NB4 (cell line): Measurements from ENCODE around the gene MGME1.

Source experiments
- DNase-seq: peaks from one replicate; pipeline ENCODE4 v3.0.0; 2010; ENCODE audit warnings: low read depth
- H3K4me3 ChIP-seq: one replicate; pipeline ENCODE4 v1.5.1; 2011; ENCODE audit warnings: mild to moderate bottlenecking, low read depth, low read length, moderate library complexity
- MYC ChIP-seq: IDR thresholded peaks from 2 replicates; pipeline ENCODE4 v1.6.1; 2011; ENCODE audit warnings: low read depth, low read length
- POLR2A ChIP-seq: IDR thresholded peaks from 2 replicates; pipeline ENCODE4 v1.6.1; 2011; ENCODE audit warnings: mild to moderate bottlenecking; ENCODE audit not compliant: insufficient read length; ENCODE audit errors: extremely low read depth
- TF ChIP-seq, protein P1 (sequence below): IDR thresholded peaks from one replicate; pipeline ENCODE4 v1.5.1; 2012; ENCODE audit warnings: low read depth, low read length
- TF ChIP-seq, protein P2 (sequence below): IDR thresholded peaks from 2 replicates; pipeline ENCODE4 v1.6.1; 2011; ENCODE audit warnings: low read depth, low read length

The MGME1 gene

DNA sequence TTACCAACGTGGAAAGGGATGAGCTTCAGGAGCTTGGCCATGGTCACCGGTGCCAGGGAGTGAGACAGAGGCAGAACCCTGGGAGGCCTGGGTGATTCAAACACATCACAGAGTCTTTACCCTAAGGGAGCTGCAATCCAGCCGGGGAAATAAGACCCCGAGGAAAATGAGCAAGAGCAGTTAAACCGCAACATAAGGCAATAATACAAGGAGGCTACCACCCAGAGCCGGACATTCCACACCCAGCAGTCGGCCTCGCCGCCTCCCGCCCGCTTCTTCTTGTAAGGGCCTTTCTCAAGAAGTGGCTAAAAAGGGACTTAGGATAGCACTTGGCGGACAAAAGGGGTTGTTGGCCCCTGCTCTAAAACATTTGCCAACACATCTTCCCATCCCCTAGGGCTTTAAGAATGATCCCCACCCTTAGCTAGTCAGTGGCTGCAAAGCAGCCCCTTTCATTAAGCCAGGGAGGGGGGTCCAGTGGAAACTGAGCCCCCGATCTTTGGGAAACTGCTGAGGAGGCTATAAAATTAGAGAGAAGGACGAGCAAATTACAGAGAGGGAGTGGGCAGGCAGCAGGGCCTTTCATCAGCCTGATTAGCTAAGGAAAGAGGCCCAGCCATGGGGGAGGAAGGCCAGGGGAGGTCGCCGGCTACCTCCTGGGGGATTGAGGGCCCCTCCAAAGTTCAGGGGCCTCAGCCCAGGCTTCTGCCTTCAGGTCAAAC, 34.5 kb upstream of the MGME1 start:
- no peak overlapping the region for H3K4me3 ChIP-seq
- TF ChIP-seq, protein P1, sequence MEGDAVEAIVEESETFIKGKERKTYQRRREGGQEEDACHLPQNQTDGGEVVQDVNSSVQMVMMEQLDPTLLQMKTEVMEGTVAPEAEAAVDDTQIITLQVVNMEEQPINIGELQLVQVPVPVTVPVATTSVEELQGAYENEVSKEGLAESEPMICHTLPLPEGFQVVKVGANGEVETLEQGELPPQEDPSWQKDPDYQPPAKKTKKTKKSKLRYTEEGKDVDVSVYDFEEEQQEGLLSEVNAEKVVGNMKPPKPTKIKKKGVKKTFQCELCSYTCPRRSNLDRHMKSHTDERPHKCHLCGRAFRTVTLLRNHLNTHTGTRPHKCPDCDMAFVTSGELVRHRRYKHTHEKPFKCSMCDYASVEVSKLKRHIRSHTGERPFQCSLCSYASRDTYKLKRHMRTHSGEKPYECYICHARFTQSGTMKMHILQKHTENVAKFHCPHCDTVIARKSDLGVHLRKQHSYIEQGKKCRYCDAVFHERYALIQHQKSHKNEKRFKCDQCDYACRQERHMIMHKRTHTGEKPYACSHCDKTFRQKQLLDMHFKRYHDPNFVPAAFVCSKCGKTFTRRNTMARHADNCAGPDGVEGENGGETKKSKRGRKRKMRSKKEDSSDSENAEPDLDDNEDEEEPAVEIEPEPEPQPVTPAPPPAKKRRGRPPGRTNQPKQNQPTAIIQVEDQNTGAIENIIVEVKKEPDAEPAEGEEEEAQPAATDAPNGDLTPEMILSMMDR, result no peak
- TF ChIP-seq MYC, result no peak
- no peak for TF ChIP-seq POLR2A
- TF ChIP-seq, protein P2, sequence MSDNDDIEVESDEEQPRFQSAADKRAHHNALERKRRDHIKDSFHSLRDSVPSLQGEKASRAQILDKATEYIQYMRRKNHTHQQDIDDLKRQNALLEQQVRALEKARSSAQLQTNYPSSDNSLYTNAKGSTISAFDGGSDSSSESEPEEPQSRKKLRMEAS, result no peak
- no peak for DNase-seq

DNA sequence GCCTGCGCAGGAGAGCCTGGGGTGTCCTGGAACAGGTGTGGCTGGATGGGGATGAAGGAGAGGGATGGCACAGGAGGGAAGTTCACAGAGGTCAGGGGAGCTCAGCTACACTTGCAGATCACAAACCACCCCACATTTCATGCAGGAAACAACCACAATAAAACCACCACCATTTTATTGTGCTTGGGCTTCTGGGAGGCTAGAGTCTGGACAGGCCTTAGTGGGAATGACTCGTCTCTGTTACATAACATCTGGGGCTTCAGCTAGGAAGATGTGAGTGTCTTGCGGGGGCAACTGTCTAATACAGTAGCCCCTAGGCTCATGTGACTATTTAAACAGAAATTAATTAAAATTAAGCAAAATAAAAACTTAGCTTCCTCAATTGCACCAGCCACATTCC, 33.6 kb upstream of the MGME1 start:
- DNase-seq, result peak; percentile 76
- TF ChIP-seq POLR2A, result no peak
- TF ChIP-seq MYC, result no peak

DNA sequence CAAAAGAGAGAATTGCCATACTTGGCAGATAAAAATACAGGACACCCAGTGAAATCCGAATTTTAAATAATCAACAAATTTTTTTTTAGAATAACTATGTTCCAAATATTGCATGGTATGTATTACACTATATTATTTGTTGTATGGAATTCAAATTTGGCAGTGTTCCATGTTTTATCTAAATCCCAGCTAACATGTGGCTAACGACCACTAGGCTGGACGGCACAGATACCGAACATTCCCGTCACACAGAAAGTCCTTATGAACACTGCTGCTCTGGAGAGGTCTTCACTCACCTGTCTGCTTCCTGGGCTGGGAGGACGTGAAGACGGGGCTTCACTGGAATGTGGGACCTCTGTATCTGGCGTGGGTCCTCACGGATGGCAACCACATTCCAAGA, 33.1 kb upstream of the MGME1 start:
- no peak for DNase-seq
- no peak overlapping the region for H3K4me3 ChIP-seq
- TF ChIP-seq MYC (no peak), POLR2A (no peak)
- TF ChIP-seq, protein P2, result no peak
- TF ChIP-seq, protein P1, result no peak

More for the DNA sequence above, 33.6 kb upstream of the MGME1 start:
- no peak overlapping the region for H3K4me3 ChIP-seq

DNA sequence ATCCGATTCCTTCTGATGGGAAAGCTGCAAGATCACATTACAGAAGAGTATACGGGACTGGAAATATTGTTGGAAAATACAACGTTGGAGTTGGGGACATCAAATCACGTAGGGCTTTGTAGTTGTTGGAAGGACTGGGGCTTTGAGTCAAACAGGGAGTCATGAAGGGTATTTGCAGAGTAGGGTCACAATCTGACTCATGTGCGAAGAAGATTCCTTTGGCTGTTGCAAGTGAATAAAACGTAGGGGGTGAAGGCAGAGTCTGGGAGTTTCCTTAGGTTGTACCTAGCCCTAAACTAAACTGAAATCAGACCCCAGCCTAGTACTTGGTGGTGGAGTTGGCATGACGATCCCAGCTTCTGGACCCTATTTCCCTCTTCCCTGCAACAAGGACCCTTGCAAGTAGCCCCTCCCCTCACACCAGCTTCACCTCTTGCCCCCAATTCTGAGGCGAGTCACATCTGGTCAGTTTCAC, 32.5 kb upstream of the MGME1 start:
- TF ChIP-seq, protein P1, result no peak
- TF ChIP-seq, protein P2, result no peak
- TF ChIP-seq MYC, result no peak
- TF ChIP-seq POLR2A, result no peak
- no peak overlapping the region for H3K4me3 ChIP-seq
- peak; percentile 42 for DNase-seq

DNA sequence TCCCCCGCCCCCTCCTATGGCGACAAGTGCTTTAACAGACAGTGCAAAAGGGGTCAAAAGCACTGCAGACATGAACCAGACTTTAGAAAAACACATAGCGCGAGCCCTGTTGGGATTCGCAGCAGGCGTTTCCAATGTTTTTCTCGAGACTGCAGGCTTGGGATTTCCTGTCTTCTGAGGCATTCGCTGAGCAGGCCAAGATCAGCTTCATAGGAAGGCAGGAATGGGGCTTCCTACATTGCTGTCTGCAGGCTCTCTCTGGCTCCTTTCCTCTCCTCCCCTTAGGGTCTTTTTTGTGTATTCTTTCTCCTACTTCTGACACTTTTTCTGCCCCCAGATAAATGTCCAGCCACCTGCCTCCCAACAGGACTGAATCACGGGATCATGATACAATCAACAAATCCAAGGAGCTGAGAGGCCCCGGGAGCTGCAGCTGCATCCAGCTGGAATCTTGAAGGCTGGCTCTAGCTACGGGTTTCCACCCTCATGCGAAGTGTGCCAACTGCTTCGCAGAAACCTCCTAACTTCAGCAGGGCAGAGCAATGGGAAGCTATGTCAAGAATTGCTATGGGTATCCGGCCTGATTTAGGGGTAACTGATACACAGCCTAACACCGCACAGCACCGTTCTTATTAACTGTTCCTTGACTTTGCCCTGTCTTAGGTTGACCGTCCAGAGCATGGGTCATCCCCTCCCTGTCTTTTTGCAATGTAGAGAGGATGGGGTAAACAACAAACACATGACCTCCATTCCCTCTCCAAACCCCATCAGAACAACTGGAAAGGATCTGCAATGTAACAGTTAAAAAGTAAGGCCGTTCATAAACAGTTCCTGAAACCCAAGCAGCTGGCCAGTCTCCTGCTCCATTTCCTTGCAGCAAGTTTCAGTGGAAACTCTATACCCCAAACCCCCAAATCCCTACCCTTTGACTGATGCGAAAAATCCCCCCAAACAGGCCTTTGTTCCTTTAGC, 31.8 kb upstream of the MGME1 start:
- TF ChIP-seq, protein P1, result no peak
- TF ChIP-seq MYC, result no peak
- no peak for TF ChIP-seq POLR2A
- TF ChIP-seq, protein P2, result no peak
- DNase-seq, result no peak
- no peak overlapping the region for H3K4me3 ChIP-seq
